GM20000 (cell line): ENCODE measurements around the gene ZDHHC5.
"Not testable (repeated sequence)": the region's sequence is repeated elsewhere in the genome, so short reads cannot be mapped to it uniquely, and the experiment has no call there.

Source experiments
- DNase-seq: peaks from one replicate; pipeline ENCODE4 v3.0.0; 2012; ENCODE audit warnings: low spot score
- TF ChIP-seq, protein P1 (sequence below): IDR thresholded peaks from 2 replicates; pipeline ENCODE4 v1.5.1; 2012; ENCODE audit warnings: mild to moderate bottlenecking, control low read depth; ENCODE audit errors: extremely low read depth, missing control alignments

Gene ZDHHC5

DNA sequence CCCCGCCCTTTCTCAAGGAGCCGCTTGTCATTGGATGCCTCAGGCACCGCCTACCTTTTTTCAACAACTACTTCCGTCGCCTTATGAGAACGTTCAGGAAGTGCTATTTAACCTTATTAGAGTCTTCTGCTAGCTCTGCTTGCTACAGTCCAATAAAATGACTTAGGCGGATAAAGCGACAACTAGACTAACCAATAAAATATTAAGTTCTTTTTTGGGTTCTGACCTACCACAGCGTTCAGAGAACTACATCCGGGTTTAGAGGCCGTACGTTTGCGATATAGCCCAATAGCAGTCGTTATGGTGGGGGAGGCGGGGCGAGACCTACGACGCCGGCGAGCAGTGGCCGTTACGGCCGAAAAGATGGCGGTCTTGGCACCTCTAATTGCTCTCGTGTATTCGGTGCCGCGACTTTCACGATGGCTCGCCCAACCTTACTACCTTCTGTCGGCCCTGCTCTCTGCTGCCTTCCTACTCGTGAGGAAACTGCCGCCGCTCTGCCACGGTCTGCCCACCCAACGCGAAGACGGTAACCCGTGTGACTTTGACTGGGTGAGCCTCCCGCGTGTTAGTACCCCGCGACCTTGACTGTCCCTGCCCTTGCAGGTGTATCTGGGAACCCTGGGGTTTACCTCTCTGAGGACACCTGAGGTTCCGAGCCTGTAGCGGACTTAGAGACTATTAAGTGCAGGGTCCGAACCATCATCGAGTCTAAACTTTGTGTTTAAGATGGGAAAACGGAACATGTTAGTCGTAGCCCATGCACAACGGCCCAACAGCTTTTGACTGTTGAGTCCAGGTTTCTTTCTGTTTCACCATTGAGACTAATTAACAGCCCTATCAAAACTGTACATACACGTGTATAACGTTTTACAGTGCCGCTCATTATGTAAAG, 44.6 kb downstream of the ZDHHC5 start, which contains the start of gene TMX2:
Gene TMX2 (plus strand): TSS at position 338 of the 895 bp plus-strand sequence. CDS start 26 bp downstream, at position 364.
- TF ChIP-seq, protein P1, sequence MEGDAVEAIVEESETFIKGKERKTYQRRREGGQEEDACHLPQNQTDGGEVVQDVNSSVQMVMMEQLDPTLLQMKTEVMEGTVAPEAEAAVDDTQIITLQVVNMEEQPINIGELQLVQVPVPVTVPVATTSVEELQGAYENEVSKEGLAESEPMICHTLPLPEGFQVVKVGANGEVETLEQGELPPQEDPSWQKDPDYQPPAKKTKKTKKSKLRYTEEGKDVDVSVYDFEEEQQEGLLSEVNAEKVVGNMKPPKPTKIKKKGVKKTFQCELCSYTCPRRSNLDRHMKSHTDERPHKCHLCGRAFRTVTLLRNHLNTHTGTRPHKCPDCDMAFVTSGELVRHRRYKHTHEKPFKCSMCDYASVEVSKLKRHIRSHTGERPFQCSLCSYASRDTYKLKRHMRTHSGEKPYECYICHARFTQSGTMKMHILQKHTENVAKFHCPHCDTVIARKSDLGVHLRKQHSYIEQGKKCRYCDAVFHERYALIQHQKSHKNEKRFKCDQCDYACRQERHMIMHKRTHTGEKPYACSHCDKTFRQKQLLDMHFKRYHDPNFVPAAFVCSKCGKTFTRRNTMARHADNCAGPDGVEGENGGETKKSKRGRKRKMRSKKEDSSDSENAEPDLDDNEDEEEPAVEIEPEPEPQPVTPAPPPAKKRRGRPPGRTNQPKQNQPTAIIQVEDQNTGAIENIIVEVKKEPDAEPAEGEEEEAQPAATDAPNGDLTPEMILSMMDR: no peak
- DNase-seq: peak; percentile 93

DNA sequence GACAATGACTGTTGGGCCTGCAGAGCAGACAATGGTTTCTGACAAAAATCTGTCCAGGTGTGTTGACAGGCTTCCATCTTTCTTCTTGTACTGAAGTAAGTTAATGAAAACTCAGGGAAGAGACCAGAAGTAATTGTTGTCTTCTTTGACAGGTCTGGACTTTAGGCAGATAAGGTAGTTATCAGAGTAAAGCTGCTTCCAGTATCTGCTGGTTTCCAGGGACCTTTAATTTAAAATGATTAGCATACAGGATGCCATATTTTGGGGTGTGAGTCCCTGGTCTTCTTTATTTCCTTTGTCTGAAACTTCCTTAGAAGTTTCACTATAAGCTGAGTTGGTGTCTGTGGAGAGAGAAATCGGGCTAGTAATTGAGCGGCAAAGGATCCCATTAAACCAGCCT, 45.9 kb downstream of the ZDHHC5 start:
- TF ChIP-seq, protein P1: no peak
- no peak for DNase-seq

- not testable (repeated sequence) for DNase-seq
These were observed 48.8 kb downstream of the ZDHHC5 start for GRCh38 chr11:57716726-57717125.

DNA sequence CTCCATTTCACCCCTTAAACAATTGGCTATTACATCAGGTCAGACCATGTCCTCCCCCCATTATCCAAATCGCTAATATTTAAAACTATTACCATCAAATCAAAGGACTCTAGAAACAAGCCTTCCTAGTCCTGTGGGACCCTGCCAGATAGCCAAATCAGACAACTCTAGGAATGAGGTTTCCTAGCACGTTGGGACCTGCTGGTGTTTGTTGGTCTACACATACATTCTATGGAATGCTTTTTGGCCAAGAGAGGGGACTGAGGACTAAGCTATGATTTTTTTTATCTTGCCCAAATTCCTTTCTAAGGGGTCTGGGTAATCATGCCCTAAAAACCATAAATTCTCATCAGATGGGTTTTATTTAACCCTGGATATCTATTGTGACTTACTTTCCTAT, 59.3 kb downstream of the ZDHHC5 start:
- no peak for DNase-seq
- TF ChIP-seq, protein P1: no peak

- TF ChIP-seq, protein P1: no peak
- no peak for DNase-seq
These were observed 60.9 kb downstream of the ZDHHC5 start for GRCh38 chr11:57728829-57729228.

DNA sequence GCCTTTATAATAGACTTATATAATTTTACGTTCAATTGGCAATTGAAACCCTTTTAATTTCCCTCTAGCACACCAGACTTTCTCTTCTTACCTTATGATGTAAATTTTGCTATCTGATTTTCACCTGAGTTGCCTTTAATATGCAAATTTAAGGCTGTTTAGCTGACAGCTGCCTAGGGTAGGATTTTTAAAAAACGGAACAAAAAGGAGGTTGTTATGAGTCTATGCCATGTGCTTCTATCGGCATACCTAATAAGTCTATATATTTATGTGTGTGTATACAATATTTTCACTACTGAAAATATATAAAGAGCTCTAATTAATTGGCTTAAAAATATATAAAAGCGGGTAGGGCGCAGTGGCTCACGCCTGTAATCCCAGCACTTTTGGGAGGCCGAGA, 61.6 kb downstream of the ZDHHC5 start:
- no peak for DNase-seq
- TF ChIP-seq, protein P1: no peak

DNA sequence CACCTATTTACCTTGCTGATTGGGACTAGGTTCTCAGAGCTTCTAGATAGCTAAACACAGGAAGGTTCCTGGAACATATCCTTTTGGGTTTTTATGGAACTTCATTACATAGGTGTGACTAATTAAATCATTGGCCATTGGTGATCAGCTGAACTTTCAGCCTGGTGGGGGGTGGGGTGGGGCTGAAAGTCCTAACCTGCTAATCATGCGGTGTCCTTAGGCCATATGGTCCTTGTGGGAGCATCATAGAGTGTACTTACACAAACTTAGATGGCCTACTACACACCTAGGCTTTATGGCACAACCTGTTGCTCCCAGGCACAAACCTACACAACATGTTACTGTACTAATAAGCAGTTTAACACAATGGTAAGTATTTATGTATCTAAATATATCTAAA, 64.7 kb downstream of the ZDHHC5 start:
- TF ChIP-seq, protein P1: no peak
- DNase-seq: no peak

DNA sequence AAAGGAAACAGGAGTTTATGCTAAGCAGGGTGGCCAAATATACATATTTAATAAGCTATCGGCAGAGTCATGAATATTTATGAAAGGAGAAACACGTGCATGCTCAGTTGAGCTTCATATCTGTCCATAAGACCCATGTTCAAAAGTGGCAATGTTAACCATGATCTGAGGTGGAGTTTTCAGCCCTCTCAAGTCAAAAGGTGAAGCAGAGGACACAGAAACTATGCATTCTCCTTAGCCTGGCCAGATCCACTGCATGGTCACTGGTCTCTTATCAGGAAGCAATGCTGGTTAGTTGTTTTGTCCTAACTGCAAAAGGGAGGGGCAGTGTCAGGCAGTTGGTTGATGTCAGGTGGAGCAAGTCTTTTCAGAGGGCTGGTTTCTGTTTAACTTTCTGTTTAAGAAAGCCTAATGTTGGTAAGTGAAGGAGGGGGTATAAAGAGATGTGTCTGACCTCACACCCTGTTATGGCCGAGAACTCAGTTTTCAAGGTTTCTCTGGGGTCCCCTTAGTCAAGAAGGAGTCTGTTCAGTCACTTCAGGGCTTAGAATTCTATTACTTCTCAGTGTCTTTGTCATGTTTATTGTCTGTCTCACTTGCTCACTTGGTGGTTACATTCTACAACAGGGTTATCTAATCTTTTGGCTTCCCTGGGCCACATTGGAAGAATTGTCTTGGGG, 67.8 kb downstream of the ZDHHC5 start:
- TF ChIP-seq, protein P1: no peak
- DNase-seq: no peak
